ENCODE data around the gene SLC9A9.

Gene SLC9A9

GRCh38 chr3:143843587-143843986 lies 4.7 kb downstream of the SLC9A9 start:
- no peak for DNase-seq (ENCODE audit: low spot score)

- no peak for DNase-seq (ENCODE audit: low spot score)
Observed at GRCh38 chr3:143840636-143841035, 7.6 kb downstream of the SLC9A9 start.

GRCh38 chr3:143839980-143840379 lies 8.3 kb downstream of the SLC9A9 start:
- no peak for DNase-seq (ENCODE audit: low spot score)

- no peak for DNase-seq (ENCODE audit: low spot score)
Observed at GRCh38 chr3:143837076-143837475, 11.2 kb downstream of the SLC9A9 start.

GRCh38 chr3:143835312-143835711 lies 13.0 kb downstream of the SLC9A9 start:
- no peak for DNase-seq (ENCODE audit: low spot score)

- no peak for DNase-seq (ENCODE audit: low spot score)
Observed at GRCh38 chr3:143832433-143832832, 15.8 kb downstream of the SLC9A9 start.

GRCh38 chr3:143831994-143832393 lies 16.3 kb downstream of the SLC9A9 start:
- no peak for DNase-seq (ENCODE audit: low spot score)

GRCh38 chr3:143831208-143831607 lies 17.1 kb downstream of the SLC9A9 start:
- no peak for DNase-seq (ENCODE audit: low spot score)

- DNase-seq (ENCODE audit: low spot score): no peak
Observed at GRCh38 chr3:143830786-143831185, 17.5 kb downstream of the SLC9A9 start.

- DNase-seq (ENCODE audit: low spot score): no peak
Observed at GRCh38 chr3:143830063-143830462, 18.2 kb downstream of the SLC9A9 start.

GRCh38 chr3:143827425-143827824 lies 20.8 kb downstream of the SLC9A9 start:
- no peak for DNase-seq (ENCODE audit: low spot score)

GRCh38 chr3:143826296-143826695 lies 22.0 kb downstream of the SLC9A9 start:
- no peak for DNase-seq (ENCODE audit: low spot score)

GRCh38 chr3:143825513-143825912 lies 22.8 kb downstream of the SLC9A9 start:
- DNase-seq (ENCODE audit: low spot score): peak; percentile 66

- no peak for DNase-seq (ENCODE audit: low spot score)
Observed at GRCh38 chr3:143824735-143825385, 23.4 kb downstream of the SLC9A9 start.

- DNase-seq (ENCODE audit: low spot score): no peak
Observed at GRCh38 chr3:143822798-143823197, 25.5 kb downstream of the SLC9A9 start.

- DNase-seq (ENCODE audit: low spot score): no peak
Observed at GRCh38 chr3:143822374-143822773, 25.9 kb downstream of the SLC9A9 start.

- DNase-seq (ENCODE audit: low spot score): no peak
Observed at GRCh38 chr3:143821862-143822261, 26.4 kb downstream of the SLC9A9 start.

- DNase-seq (ENCODE audit: low spot score): no peak
Observed at GRCh38 chr3:143820466-143821221, 27.6 kb downstream of the SLC9A9 start.

- DNase-seq (ENCODE audit: low spot score): no peak
Observed at GRCh38 chr3:143819890-143820289, 28.4 kb downstream of the SLC9A9 start.

- DNase-seq (ENCODE audit: low spot score): no peak
Observed at GRCh38 chr3:143814443-143814889, 33.8 kb downstream of the SLC9A9 start.

GRCh38 chr3:143812481-143812880 lies 35.8 kb downstream of the SLC9A9 start:
- DNase-seq (ENCODE audit: low spot score): no peak

GRCh38 chr3:143811602-143812001 lies 36.7 kb downstream of the SLC9A9 start:
- DNase-seq (ENCODE audit: low spot score): no peak

GRCh38 chr3:143810953-143811265 lies 37.4 kb downstream of the SLC9A9 start:
- no peak for DNase-seq (ENCODE audit: low spot score)

Data from CD4-positive, alpha-beta T cell treated with Interleukin-15 for 4 hours (primary cell).